Smooth muscle cell (in vitro differentiated cells): ENCODE measurements around the gene FBXL17. TPM values are rescaled to one million over a fixed set of nuclear protein-coding genes. Genes with fewer than 3 reads are reported as not detected.

Experiments used
- DNase-seq: peaks from one replicate; lab custom pipeline; 2025; ENCODE audit not compliant: unreplicated experiment; lab: John Stamatoyannopoulos, UW
- H2AFZ ChIP-seq: fragments of 200-600 bp; sonication (generic); 2 replicates; pipeline ENCODE4 v1.6.0; 2016; ENCODE audit warnings: antibody characterized with exemption, low read depth, mild to moderate bottlenecking
- H3F3A ChIP-seq: fragments of 200-600 bp; sonication (generic); 2 replicates; pipeline ENCODE4 v1.6.0; 2017; ENCODE audit warnings: antibody characterized with exemption, low read depth
- H3K27ac ChIP-seq: fragments of 200-600 bp; sonication (generic); 2 replicates; pipeline ENCODE4 v1.5.1; 2016; ENCODE audit warnings: low read depth, mild to moderate bottlenecking
- H3K27me3 ChIP-seq: fragments of 200-600 bp; sonication (generic); 2 replicates; pipeline ENCODE4 v1.6.1; 2016; ENCODE audit warnings: low read depth, mild to moderate bottlenecking
- H3K36me3 ChIP-seq: fragments of 200-600 bp; sonication (generic); 2 replicates; pipeline ENCODE4 v1.5.1; 2016; ENCODE audit warnings: low read depth
- H3K4me1 ChIP-seq: fragments of 200-600 bp; sonication (generic); 2 replicates; pipeline ENCODE4 v1.5.1; 2016; ENCODE audit warnings: low read depth
- H3K4me2 ChIP-seq: fragments of 200-600 bp; sonication (generic); 2 replicates; pipeline ENCODE4 v1.6.0; 2016; ENCODE audit warnings: mild to moderate bottlenecking
- H3K4me3 ChIP-seq: fragments of 200-600 bp; sonication (generic); 2 replicates; pipeline ENCODE4 v1.5.1; 2016; ENCODE audit warnings: mild to moderate bottlenecking
- H3K79me2 ChIP-seq: fragments of 200-600 bp; sonication (generic); 2 replicates; pipeline ENCODE4 v1.6.0; 2016; ENCODE audit warnings: low read depth, mild to moderate bottlenecking
- H3K9ac ChIP-seq: fragments of 200-600 bp; sonication (generic); 2 replicates; pipeline ENCODE4 v1.6.0; 2016; ENCODE audit warnings: low read depth
- H3K9me3 ChIP-seq: fragments of 200-600 bp; sonication (generic); replicated peaks from 2 replicates; pipeline ENCODE4 v1.5.1; 2016; ENCODE audit warnings: low read depth
- H4K20me1 ChIP-seq: fragments of 200-600 bp; sonication (generic); 2 replicates; pipeline ENCODE4 v1.6.0; 2016; ENCODE audit warnings: low read depth
- CTCF ChIP-seq: fragments of 200-600 bp; sonication (generic); IDR thresholded peaks from 2 replicates; pipeline ENCODE4 v1.5.1; 2017; ENCODE audit warnings: borderline replicate concordance, mild to moderate bottlenecking, antibody characterized with exemption; ENCODE audit not compliant: insufficient read depth, poor library complexity, severe bottlenecking
- WGBS: methylation state at CpG from one replicate; pipeline ENCODE4 v1.1.7; 2016; ENCODE audit warnings: low lambda C conversion rate; 5-methylcytosine and 5-hydroxymethylcytosine counted together
- polyA plus RNA-seq: library from polyadenylated mRNA; unstranded; fragments of >200 nt; fragmentation: Nextera tagmentation; extraction: Ambion mirVana; gene quantifications from 2 replicates; pipeline ENCODE4 v1.2.1, GENCODE V29; 2016
- total RNA-seq: library from RNA; depleted of rRNA; stranded (reverse); fragments of >200 nt; gene quantifications from 2 replicates; pipeline ENCODE4 v1.2.3, GENCODE V29; 2014

The FBXL17 gene
- total and polyA plus RNA-seq, 2 experiments from 2014 or later: 5.4 to 16.0 TPM

- Histone ChIP-seq H3K79me2 (no peaks in the 10 kb centered on the region), H3K36me3 (no peaks in the 10 kb centered on the region), H3K4me1 (peaks cover 12% of the 10 kb centered on the region), H4K20me1 (no peaks in the 10 kb centered on the region), H3K27me3 (no peaks in the 10 kb centered on the region), H3K4me2 (no peak overlapping the region), H3K9ac (no peak overlapping the region), H3K4me3 (no peak overlapping the region), H3F3A (no peaks in the 10 kb centered on the region), H3K27ac (no peak overlapping the region), H3K9me3 (no peaks in the 10 kb centered on the region), H2AFZ (no peak overlapping the region)
- 72% methylated on average over 4 of the region's 4 CpGs for WGBS
- no peak for TF ChIP-seq CTCF
- DNase-seq: no peak
These were observed 493.4 kb downstream of the FBXL17 start for GRCh38 chr5:107888541-107888940.

GRCh38 chr5:107887166-107887943 is 494.5 kb downstream of the FBXL17 start:
- no peak overlapping the region for H3K4me2 ChIP-seq
- no peak overlapping the region for H3K9ac ChIP-seq
- peak overlapping the region; percentile 5 for H3K4me3 ChIP-seq
- DNase-seq: no peak
- 87% methylated on average over 11 of the region's 11 CpGs for WGBS
- no peak overlapping the region for H2AFZ ChIP-seq
- H3F3A ChIP-seq: no peaks in the 10 kb centered on the region
- H3K36me3 ChIP-seq: no peaks in the 10 kb centered on the region
- no peak for TF ChIP-seq CTCF
- peaks cover 12% of the 10 kb centered on the region for H3K4me1 ChIP-seq
- H3K9me3 ChIP-seq: no peaks in the 10 kb centered on the region
- no peaks in the 10 kb centered on the region for H4K20me1 ChIP-seq
- H3K27ac ChIP-seq: no peak overlapping the region
- H3K79me2 ChIP-seq: no peaks in the 10 kb centered on the region
- no peaks in the 10 kb centered on the region for H3K27me3 ChIP-seq

DNA sequence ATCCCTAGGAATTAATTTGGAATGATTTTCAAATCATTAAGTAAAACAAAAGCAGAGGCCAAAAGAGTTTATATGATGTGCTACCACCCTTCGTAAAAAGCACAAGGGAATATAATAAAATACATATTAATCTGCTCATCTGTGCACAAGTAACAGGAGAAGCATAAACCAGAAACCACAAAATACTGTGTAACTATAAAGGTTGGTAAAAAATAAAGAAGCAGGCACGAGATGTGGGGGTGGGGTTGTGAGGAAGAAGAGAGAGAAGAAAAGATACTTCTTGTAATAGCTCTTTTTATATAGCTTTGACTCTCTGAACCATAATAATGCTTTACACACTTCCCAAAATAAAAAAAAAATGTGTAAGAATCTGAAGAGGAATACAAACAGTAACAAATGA is 496.3 kb downstream of the FBXL17 start:
- Histone ChIP-seq H3F3A (no peaks in the 10 kb centered on the region), H3K36me3 (no peaks in the 10 kb centered on the region), H4K20me1 (no peaks in the 10 kb centered on the region), H3K4me3 (no peak overlapping the region), H3K9ac (no peak overlapping the region), H3K79me2 (no peaks in the 10 kb centered on the region), H2AFZ (no peak overlapping the region), H3K4me1 (peaks cover 12% of the 10 kb centered on the region), H3K9me3 (no peaks in the 10 kb centered on the region), H3K4me2 (no peak overlapping the region), H3K27ac (no peak overlapping the region), H3K27me3 (no peaks in the 10 kb centered on the region)
- WGBS: 96% methylated on average over 2 of the region's 2 CpGs
- no peak for DNase-seq
- no peak for TF ChIP-seq CTCF

DNA sequence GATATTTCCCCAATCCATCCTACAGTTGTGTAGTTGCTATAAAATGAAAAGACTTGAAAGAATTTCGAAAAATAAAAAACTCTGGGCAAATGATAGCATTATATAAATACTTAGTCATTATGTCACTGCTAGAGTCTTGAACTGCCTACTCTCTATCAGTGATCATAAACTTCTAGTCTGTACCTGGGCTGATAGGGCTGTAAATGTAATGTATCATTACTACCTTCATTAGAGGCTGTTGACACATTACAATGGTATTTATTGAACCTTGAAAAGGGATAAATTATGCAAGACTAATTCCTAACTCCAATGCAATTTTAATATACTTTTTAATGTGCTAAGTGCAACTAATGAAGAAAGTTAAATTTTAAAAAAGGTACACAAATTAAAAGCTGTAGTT is 497.0 kb downstream of the FBXL17 start:
- Histone ChIP-seq H3K9me3 (no peaks in the 10 kb centered on the region), H3K4me3 (no peak overlapping the region), H3K27me3 (no peaks in the 10 kb centered on the region), H4K20me1 (no peaks in the 10 kb centered on the region), H3K4me1 (peaks cover 12% of the 10 kb centered on the region), H3K27ac (no peak overlapping the region), H3F3A (no peaks in the 10 kb centered on the region), H3K36me3 (no peaks in the 10 kb centered on the region), H2AFZ (no peak overlapping the region), H3K9ac (no peak overlapping the region), H3K79me2 (no peaks in the 10 kb centered on the region), H3K4me2 (no peak overlapping the region)
- WGBS: 90% methylated on average over 1 of the region's 1 CpG
- no peak for TF ChIP-seq CTCF
- no peak for DNase-seq
